HUES6 (cell line): ENCODE data around the gene HDAC6.
"Not testable (repeated sequence)": the region's sequence is repeated elsewhere in the genome, so short reads cannot be mapped to it uniquely, and the experiment has no call there.

ENCODE experiments used
- H3K27ac ChIP-seq: 2 replicates; pipeline ENCODE4 v1.7.0; 2013; ENCODE audit warnings: low read depth, mild to moderate bottlenecking, low read length, inconsistent platforms
- H3K27me3 ChIP-seq: 2 replicates; pipeline ENCODE4 v1.6.1; 2013; ENCODE audit warnings: low read length; ENCODE audit not compliant: control insufficient read depth, insufficient read depth
- H3K36me3 ChIP-seq: 2 replicates; pipeline ENCODE4 v1.6.1; 2013; ENCODE audit warnings: low read length; ENCODE audit not compliant: control insufficient read depth, insufficient read depth
- H3K4me1 ChIP-seq: 2 replicates; pipeline ENCODE4 v1.6.1; 2013; ENCODE audit warnings: low read length; ENCODE audit not compliant: control insufficient read depth, insufficient read depth
- H3K4me3 ChIP-seq: 2 replicates; pipeline ENCODE4 v1.5.1; 2013; ENCODE audit warnings: low read depth, low read length
- H3K9ac ChIP-seq: one replicate; pipeline ENCODE4 v1.6.1; 2013; ENCODE audit warnings: mild to moderate bottlenecking, low read length
- H3K9me3 ChIP-seq: 2 replicates; pipeline ENCODE4 v1.6.1; 2013; ENCODE audit warnings: low read depth, low read length; ENCODE audit not compliant: control insufficient read depth, insufficient read depth

The HDAC6 gene

GRCh38 chrX:48806081-48806480 lies 4.2 kb downstream of the HDAC6 start:
- Histone ChIP-seq H3K27ac (no peak overlapping the region), H3K9me3 (peaks cover 9% of the 10 kb centered on the region; the same call in 1 of the 2 replicates), H3K4me1 (no peaks in the 10 kb centered on the region), H3K27me3 (no peaks in the 10 kb centered on the region), H3K36me3 (peaks cover 27% of the 10 kb centered on the region), H3K4me3 (no peak overlapping the region), H3K9ac (no peak overlapping the region)

GRCh38 chrX:48813644-48814043 lies 11.8 kb downstream of the HDAC6 start:
- Histone ChIP-seq H3K4me3 (no peak overlapping the region), H3K9me3 (peaks cover 24% of the 10 kb centered on the region; the same call in 1 of the 2 replicates), H3K27ac (no peak overlapping the region; the same call in 1 of the 2 replicates)

GRCh38 chrX:48814722-48815121 lies 12.9 kb downstream of the HDAC6 start:
- no peak overlapping the region for H3K9ac ChIP-seq
- no peak overlapping the region for H3K27ac ChIP-seq
- H3K9me3 ChIP-seq, result peaks cover 29% of the 10 kb centered on the region; the same call in 1 of the 2 replicates
- peaks cover 36% of the 10 kb centered on the region for H3K36me3 ChIP-seq
- no peaks in the 10 kb centered on the region for H3K27me3 ChIP-seq
- H3K4me1 ChIP-seq, result no peaks in the 10 kb centered on the region; the same call in 1 of the 2 replicates
- H3K4me3 ChIP-seq, result no peak overlapping the region

More at GRCh38 chrX:48813644-48814043, 11.8 kb downstream of the HDAC6 start:
- H3K4me1 ChIP-seq, result no peaks in the 10 kb centered on the region; the same call in 1 of the 2 replicates
- no peaks in the 10 kb centered on the region for H3K27me3 ChIP-seq
- no peak overlapping the region for H3K9ac ChIP-seq
- peaks cover 32% of the 10 kb centered on the region for H3K36me3 ChIP-seq

GRCh38 chrX:48815266-48815665 lies 13.4 kb downstream of the HDAC6 start:
- Histone ChIP-seq H3K27me3 (no peaks in the 10 kb centered on the region), H3K9me3 (peaks cover 32% of the 10 kb centered on the region; the same call in 1 of the 2 replicates), H3K9ac (no peak overlapping the region), H3K4me3 (no peak overlapping the region), H3K27ac (no peak overlapping the region), H3K4me1 (no peaks in the 10 kb centered on the region; the same call in 1 of the 2 replicates), H3K36me3 (peaks cover 41% of the 10 kb centered on the region)

GRCh38 chrX:48816014-48816810 lies 14.3 kb downstream of the HDAC6 start:
- no peaks in the 10 kb centered on the region for H3K27me3 ChIP-seq
- H3K4me1 ChIP-seq, result no peaks in the 10 kb centered on the region; the same call in 1 of the 2 replicates
- H3K9ac ChIP-seq, result no peak overlapping the region
- no peak overlapping the region for H3K4me3 ChIP-seq
- peaks cover 45% of the 10 kb centered on the region for H3K36me3 ChIP-seq
- peaks cover 32% of the 10 kb centered on the region; the same call in 1 of the 2 replicates for H3K9me3 ChIP-seq
- H3K27ac ChIP-seq, result no peak overlapping the region

- Histone ChIP-seq H3K9ac (no peak overlapping the region), H3K27ac (no peak overlapping the region), H3K4me3 (no peak overlapping the region), H3K9me3 (peaks cover 35% of the 10 kb centered on the region; the same call in 1 of the 2 replicates), H3K36me3 (peaks cover 55% of the 10 kb centered on the region), H3K27me3 (no peaks in the 10 kb centered on the region), H3K4me1 (no peaks in the 10 kb centered on the region; the same call in 1 of the 2 replicates)
These were observed 16.2 kb downstream of the HDAC6 start for GRCh38 chrX:48818098-48818497.

- H3K36me3 ChIP-seq, result peaks cover 60% of the 10 kb centered on the region
- H3K4me3 ChIP-seq, result no peak overlapping the region
- peaks cover 38% of the 10 kb centered on the region; the same call in 1 of the 2 replicates for H3K9me3 ChIP-seq
These were observed 17.0 kb downstream of the HDAC6 start for GRCh38 chrX:48818866-48819265.

GRCh38 chrX:48819394-48819793 lies 17.5 kb downstream of the HDAC6 start:
- H3K4me1 ChIP-seq, H3K9ac ChIP-seq, H3K27ac ChIP-seq, H3K4me3 ChIP-seq, H3K27me3 ChIP-seq: not testable (repeated sequence)
- Histone ChIP-seq H3K36me3 (peaks cover 62% of the 10 kb centered on the region), H3K9me3 (peaks cover 40% of the 10 kb centered on the region; the same call in 1 of the 2 replicates)

More at GRCh38 chrX:48818866-48819265, 17.0 kb downstream of the HDAC6 start:
- no peak overlapping the region for H3K27ac ChIP-seq
- H3K27me3 ChIP-seq, result no peaks in the 10 kb centered on the region
- no peak overlapping the region for H3K9ac ChIP-seq
- no peaks in the 10 kb centered on the region; the same call in 1 of the 2 replicates for H3K4me1 ChIP-seq

- H3K27me3 ChIP-seq, result peaks cover 8% of the 10 kb centered on the region
These were observed 21.2 kb downstream of the HDAC6 start for GRCh38 chrX:48823053-48823452.

GRCh38 chrX:48824066-48824465 lies 22.2 kb downstream of the HDAC6 start:
- Histone ChIP-seq H3K36me3 (peaks cover 45% of the 10 kb centered on the region), H3K4me3 (no peak overlapping the region), H3K9me3 (peaks cover 26% of the 10 kb centered on the region; the same call in 1 of the 2 replicates), H3K27ac (no peak overlapping the region), H3K27me3 (peaks cover 17% of the 10 kb centered on the region), H3K9ac (no peak overlapping the region), H3K4me1 (peaks cover 4% of the 10 kb centered on the region; the same call in 1 of the 2 replicates)

More at GRCh38 chrX:48823053-48823452, 21.2 kb downstream of the HDAC6 start:
- Histone ChIP-seq H3K36me3 (peaks cover 53% of the 10 kb centered on the region), H3K9ac (no peak overlapping the region), H3K9me3 (peaks cover 36% of the 10 kb centered on the region; the same call in 1 of the 2 replicates), H3K27ac (no peak overlapping the region), H3K4me1 (peaks cover 4% of the 10 kb centered on the region; the same call in 1 of the 2 replicates), H3K4me3 (no peak overlapping the region)
